ENCODE measurements around the gene TSPEAR.

TSPEAR gene

DNA sequence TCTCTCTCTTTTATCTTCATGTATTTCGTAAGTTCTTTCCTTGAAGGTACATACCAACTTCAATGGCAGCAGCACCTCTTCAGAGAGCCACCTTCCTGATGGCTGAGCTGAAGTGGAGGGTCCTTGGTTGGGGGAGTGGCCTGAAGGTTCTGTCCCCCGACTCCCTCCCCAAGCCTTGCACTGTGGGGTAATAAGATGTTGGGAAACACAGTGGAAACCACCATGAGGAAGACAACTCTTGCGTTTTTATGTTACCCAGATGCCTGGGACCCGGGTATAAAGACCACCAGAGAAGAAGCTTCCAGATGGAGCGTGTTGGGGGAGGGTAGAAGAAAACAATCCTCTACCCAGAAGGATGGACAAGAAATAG lies 52.8 kb downstream of the TSPEAR start:
- TF ChIP-seq, protein P1, sequence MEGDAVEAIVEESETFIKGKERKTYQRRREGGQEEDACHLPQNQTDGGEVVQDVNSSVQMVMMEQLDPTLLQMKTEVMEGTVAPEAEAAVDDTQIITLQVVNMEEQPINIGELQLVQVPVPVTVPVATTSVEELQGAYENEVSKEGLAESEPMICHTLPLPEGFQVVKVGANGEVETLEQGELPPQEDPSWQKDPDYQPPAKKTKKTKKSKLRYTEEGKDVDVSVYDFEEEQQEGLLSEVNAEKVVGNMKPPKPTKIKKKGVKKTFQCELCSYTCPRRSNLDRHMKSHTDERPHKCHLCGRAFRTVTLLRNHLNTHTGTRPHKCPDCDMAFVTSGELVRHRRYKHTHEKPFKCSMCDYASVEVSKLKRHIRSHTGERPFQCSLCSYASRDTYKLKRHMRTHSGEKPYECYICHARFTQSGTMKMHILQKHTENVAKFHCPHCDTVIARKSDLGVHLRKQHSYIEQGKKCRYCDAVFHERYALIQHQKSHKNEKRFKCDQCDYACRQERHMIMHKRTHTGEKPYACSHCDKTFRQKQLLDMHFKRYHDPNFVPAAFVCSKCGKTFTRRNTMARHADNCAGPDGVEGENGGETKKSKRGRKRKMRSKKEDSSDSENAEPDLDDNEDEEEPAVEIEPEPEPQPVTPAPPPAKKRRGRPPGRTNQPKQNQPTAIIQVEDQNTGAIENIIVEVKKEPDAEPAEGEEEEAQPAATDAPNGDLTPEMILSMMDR (IDR thresholded peaks at IDR 0.05; ENCODE audit: low read depth, low read length) = no peak
- H3K4me3 ChIP-seq (ENCODE audit: low read depth, low read length) = no peak overlapping the region
- H3K36me3 ChIP-seq = no peaks in the 10 kb centered on the region
- no peak for DNase-seq
- H3K4me1 ChIP-seq = no peaks in the 10 kb centered on the region
- no peaks in the 10 kb centered on the region for H3K9me3 ChIP-seq
- H3K27me3 ChIP-seq = peaks cover 11% of the 10 kb centered on the region; the same call in 1 of the 2 replicates

DNA sequence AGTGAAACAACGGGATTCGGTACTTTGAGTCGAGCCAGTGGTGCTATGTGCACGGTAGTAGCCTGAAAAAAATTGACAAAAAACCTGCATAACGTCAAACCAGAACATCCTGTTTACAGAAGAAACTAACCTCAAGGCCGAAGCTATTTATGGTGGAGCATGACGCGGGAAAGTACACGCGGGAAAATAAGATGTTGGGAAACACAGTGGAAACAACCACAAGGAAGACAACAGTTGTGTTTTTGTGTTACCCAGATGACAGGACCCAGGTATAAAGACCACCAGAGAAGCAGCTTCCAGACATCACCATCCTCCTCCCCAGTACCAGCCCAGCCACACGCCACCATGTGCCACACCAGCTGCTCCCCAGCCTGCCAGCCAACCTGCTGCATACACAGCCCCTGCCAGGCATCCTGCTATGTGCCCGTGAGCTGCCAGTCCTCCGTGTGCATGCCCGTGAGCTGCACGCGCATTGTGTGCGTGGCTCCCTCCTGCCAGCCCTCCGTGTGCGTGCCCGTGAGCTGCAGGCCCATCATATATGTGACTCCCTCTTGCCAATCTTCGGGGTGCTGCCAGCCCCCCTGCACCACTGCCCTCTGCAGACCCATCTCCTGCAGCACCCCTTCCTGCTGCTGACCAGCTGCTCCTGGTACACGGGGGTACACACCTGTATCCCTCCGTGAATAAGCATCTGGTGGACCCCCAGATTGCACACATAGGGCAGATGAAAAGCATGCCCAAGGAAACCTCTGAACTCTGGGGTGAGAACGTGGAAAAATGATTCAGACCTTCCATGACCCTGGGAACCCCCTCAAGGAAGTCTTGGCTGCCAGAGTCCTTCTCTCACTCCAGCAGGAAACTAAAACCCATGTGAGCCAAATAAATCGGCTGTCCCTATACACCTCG lies 53.5 kb downstream of the TSPEAR start, which contains the start of gene KRTAP12-3:
Gene KRTAP12-3, plus strand, starts transcription at position 298 of the 906 bp plus-strand sequence. Its CDS starts 48 bp downstream, at position 346.
- Histone ChIP-seq H3K4me1 (no peaks in the 10 kb centered on the region), H3K4me3 (ENCODE audit: low read depth, low read length) (no peak within 1 kb of the TSS), H3K36me3 (no peaks in the 10 kb centered on the region), H3K27me3 (peaks cover 11% of the 10 kb centered on the region; the same call in 1 of the 2 replicates), H3K9me3 (no peaks in the 10 kb centered on the region)
- no peak for DNase-seq
- TF ChIP-seq, protein P1 (IDR thresholded peaks at IDR 0.05; ENCODE audit: low read depth, low read length) = no peak

DNA sequence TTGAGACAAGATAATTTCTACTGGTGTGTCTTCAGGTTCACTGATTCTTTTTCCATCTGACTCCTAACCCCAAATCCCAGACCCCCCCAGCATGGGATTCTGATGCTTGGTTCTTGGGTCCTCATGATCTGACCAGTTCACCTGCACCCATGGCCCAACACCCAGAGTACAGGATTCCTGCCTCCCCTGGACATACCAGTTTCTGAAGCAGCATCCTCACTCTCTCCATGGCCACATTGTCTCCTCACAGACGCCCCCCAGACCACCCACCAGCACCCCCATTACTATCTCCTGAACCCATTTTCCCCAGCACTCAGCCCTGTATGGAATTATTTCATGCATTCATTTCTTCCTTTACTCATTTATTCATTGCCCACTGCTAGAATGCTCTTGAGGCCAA lies 54.5 kb downstream of the TSPEAR start:
- Histone ChIP-seq H3K4me3 (ENCODE audit: low read depth, low read length) (no peak overlapping the region), H3K9me3 (no peaks in the 10 kb centered on the region), H3K27me3 (peaks cover 11% of the 10 kb centered on the region), H3K36me3 (no peaks in the 10 kb centered on the region), H3K4me1 (no peaks in the 10 kb centered on the region)
- TF ChIP-seq, protein P1 (IDR thresholded peaks at IDR 0.05; ENCODE audit: low read depth, low read length) = no peak
- DNase-seq = no peak

DNA sequence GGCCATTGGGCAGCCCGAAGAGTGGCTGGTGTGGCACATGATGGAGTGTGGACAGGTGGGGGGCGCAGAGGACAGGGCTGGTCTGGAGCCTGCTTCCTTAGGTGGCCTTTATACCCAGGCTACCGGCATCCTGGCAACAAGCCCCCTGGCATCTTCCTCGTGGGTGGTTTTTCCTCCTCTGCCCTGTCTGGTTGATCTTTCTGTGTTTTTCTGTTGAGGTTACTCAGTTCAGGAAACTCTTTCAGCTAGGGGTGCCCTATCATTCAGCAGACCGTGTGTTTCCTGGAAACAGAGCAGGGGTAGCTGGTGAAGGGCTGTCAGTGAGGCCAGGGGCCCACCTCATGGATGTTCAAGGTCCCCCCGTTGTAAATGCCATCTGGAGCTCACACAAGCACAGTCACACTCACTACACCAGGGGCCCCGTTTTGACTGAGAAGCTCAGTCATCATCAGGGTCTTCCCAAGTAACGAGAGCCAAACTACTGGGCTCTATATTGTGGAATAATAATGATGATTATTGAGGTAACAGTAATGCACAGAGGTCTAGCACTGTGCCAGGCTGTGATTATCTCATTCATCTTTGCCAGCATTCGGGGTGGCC lies 56.7 kb downstream of the TSPEAR start, which contains the start of gene KRTAP12-4:
Gene KRTAP12-4, minus strand, starts transcription at position 84 of the 600 bp plus-strand sequence. Its CDS starts 45 bp downstream, at position 39.
- TF ChIP-seq, protein P1 (IDR thresholded peaks at IDR 0.05; ENCODE audit: low read depth, low read length) = no peak
- no peak for DNase-seq

DNA sequence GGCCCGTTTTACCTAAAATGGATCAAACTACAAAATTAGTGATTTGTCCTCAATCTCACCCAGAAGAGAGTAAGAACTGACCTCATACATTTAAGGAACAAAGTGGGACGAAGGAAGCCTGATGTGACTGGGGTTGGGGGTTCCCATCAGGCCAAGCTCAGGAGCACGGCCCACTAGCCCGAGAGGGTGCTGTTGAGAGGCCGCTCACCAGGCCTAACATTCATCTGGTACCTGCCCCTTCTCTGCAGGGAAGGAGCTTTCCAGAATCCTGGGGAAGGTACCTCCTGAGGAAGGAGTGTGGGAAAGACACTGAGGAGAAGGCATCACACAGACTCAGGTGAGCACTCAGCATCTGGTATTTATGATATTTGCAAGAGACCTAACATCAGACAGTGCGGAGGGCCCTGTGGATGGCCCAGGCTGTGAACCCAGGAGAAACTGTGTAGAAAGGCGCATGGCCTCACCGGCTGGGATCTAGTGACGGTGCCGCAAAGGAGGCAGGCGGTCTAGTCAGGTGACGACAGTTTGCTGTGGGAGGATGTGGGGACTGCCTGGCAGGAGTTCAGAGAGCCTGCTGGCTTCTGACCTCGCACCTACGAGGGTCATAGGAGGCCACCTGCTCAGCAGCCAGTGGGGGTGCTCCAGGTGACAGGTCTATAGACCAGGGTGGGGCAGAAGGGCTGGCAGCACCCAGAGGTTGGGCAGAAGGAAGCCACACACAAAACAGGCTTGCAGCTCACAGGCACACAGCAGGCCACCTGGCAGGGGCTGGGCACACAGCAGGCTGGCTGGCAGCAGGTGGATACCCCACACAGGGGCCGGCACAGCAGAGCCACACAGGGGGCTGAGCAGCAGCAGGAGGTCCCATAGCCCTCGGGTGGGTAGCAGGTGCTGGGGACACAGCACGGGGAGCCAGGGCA lies 57.5 kb downstream of the TSPEAR start:
- peaks cover 9% of the 10 kb centered on the region for H3K27me3 ChIP-seq
- no peak for DNase-seq
- TF ChIP-seq, protein P1 (IDR thresholded peaks at IDR 0.05; ENCODE audit: low read depth, low read length) = no peak
- H3K36me3 ChIP-seq = no peaks in the 10 kb centered on the region
- no peak overlapping the region for H3K4me3 ChIP-seq (ENCODE audit: low read depth, low read length)
- H3K9me3 ChIP-seq = no peaks in the 10 kb centered on the region
- H3K4me1 ChIP-seq = no peaks in the 10 kb centered on the region

More for the DNA sequence above, 56.7 kb downstream of the TSPEAR start, which contains the start of gene KRTAP12-4:
- no peaks in the 10 kb centered on the region for H3K9me3 ChIP-seq
- peaks cover 7% of the 10 kb centered on the region; the same call in 1 of the 2 replicates for H3K27me3 ChIP-seq
- H3K4me1 ChIP-seq = no peaks in the 10 kb centered on the region
- no peaks in the 10 kb centered on the region for H3K36me3 ChIP-seq
- no peak within 1 kb of the TSS for H3K4me3 ChIP-seq (ENCODE audit: low read depth, low read length)
